Measurements from ENCODE around the gene BABAM2.

- TF ChIP-seq CTCF (IDR thresholded peaks at IDR 0.05; ENCODE audit: low read depth, low read length): no peak
- TF ChIP-seq, protein P1, sequence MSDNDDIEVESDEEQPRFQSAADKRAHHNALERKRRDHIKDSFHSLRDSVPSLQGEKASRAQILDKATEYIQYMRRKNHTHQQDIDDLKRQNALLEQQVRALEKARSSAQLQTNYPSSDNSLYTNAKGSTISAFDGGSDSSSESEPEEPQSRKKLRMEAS (IDR thresholded peaks at IDR 0.05; ENCODE audit: low read depth, low read length): no peak
- no peak for TF ChIP-seq MYC (IDR thresholded peaks at IDR 0.05; ENCODE audit: low read depth, low read length)
- TF ChIP-seq POLR2A (IDR thresholded peaks at IDR 0.05; ENCODE audit: extremely low read depth, insufficient read length): no peak
Measured at GRCh38 chr2:28294451-28294850, 403.9 kb downstream of the BABAM2 start.
